Endothelial cell of umbilical vein (primary cell): ENCODE results near the gene PPEF2. TPM values are rescaled to one million over a fixed set of nuclear protein-coding genes. Genes with fewer than 3 reads are reported as not detected.

Source experiments
- BruUV-seq: library from RNA; stranded (reverse); fragments of 400-500 nt; replicated peaks from 2 replicates; lab custom pipeline; 2021; lab: Mats Ljungman, UMichigan
- CTCF ChIA-PET: fragments of 300-600, 350-600 bp; sonication (Branson Sonifier 250); formaldehyde crosslinking; loops from one replicate; lab custom pipeline; 2021; ENCODE audit warnings: antibody characterized with exemption, inconsistent platforms; lab: Charles Lee
- POLR2A ChIA-PET: fragments of 300-600, 350-600 bp; sonication (Branson Sonifier 250); formaldehyde crosslinking; loops from one replicate; lab custom pipeline; 2021; ENCODE audit warnings: antibody characterized with exemption, inconsistent platforms; lab: Charles Lee
- DNase-seq: peaks from one replicate; pipeline ENCODE4 v3.0.0-alpha.2; 2011; ENCODE audit warnings: low read depth, low spot score
- FAIRE-seq: peaks from 2 replicates; lab custom pipeline; 2011; peaks lifted over from hg19 to GRCh38; lab: Jason Lieb, UNC
- H2AFZ ChIP-seq: 2 replicates; pipeline ENCODE4 v1.6.0; 2012; ENCODE audit warnings: low read depth, low read length, control low read depth, inconsistent platforms
- H3K27ac ChIP-seq: 2 replicates; pipeline ENCODE4 v1.5.1; 2011; ENCODE audit warnings: low read depth, mild to moderate bottlenecking, control low read depth, low read length, moderate library complexity; ENCODE audit not compliant: insufficient read depth
- H3K27me3 ChIP-seq, 2 experiments: 2 replicates each; pipeline versions ENCODE4 v1.6.0 to v1.6.1; 2011; ENCODE audit warnings: low read length in 2 of 2, mixed read lengths in 1 of 2; ENCODE audit not compliant: control insufficient read depth in 2 of 2, insufficient read depth in 2 of 2
- H3K36me3 ChIP-seq, 2 experiments: 2 replicates in 1 of 2; 3 replicates in 1 of 2; pipeline ENCODE4 v1.5.1; 2011; ENCODE audit warnings: low read length in 2 of 2, mild to moderate bottlenecking in 1 of 2, moderate library complexity in 1 of 2; ENCODE audit not compliant: control insufficient read depth in 2 of 2, insufficient read depth in 2 of 2; ENCODE audit errors: extremely low read depth in 1 of 2
- H3K4me1 ChIP-seq: 3 replicates; pipeline ENCODE4 v1.5.1; 2011; ENCODE audit warnings: mild to moderate bottlenecking, low read length; ENCODE audit not compliant: control insufficient read depth, insufficient read depth; ENCODE audit errors: extremely low read depth
- H3K4me2 ChIP-seq: 2 replicates; pipeline ENCODE4 v1.6.1; 2011; ENCODE audit warnings: low read length, control low read depth, mixed read lengths; ENCODE audit not compliant: insufficient read depth
- H3K4me3 ChIP-seq, 3 experiments: fragments of 200-600 bp in 1 of 3; sonication (generic), shearing (Covaris generic) in 1 of 3; replicated peaks in 1 of 3; 2 replicates each; pipeline ENCODE4 v1.5.1; 2011 to 2016; ENCODE audit warnings: control low read depth in 3 of 3, low read length in 3 of 3, mild to moderate bottlenecking in 2 of 3, inconsistent platforms in 1 of 3, low read depth in 1 of 3, moderate library complexity in 1 of 3; ENCODE audit not compliant: insufficient read depth in 1 of 3
- H3K79me2 ChIP-seq: 2 replicates; pipeline ENCODE4 v1.6.0; 2012; ENCODE audit warnings: low read length, inconsistent platforms; ENCODE audit not compliant: control insufficient read depth, insufficient read depth
- H3K9ac ChIP-seq: replicated peaks from 2 replicates; pipeline ENCODE3; 2011; ENCODE audit warnings: low read length, control low read depth; ENCODE audit not compliant: insufficient read depth; ENCODE audit errors: extremely low read depth
- H3K9me1 ChIP-seq: replicated peaks from 3 replicates; pipeline ENCODE4 v1.6.0; 2011; ENCODE audit warnings: mild to moderate bottlenecking, low read length; ENCODE audit not compliant: control insufficient read depth, insufficient read depth; ENCODE audit errors: extremely low read depth
- H3K9me3 ChIP-seq: replicated peaks from 2 replicates; pipeline ENCODE4 v1.5.1; 2012; ENCODE audit warnings: low read length, inconsistent platforms; ENCODE audit not compliant: control insufficient read depth, insufficient read depth
- H4K20me1 ChIP-seq: replicated peaks from 2 replicates; pipeline ENCODE3; 2011; ENCODE audit warnings: mild to moderate bottlenecking, low read length; ENCODE audit not compliant: control insufficient read depth, insufficient read depth; ENCODE audit errors: extremely low read depth
- CTCF ChIP-seq, 2 donors: IDR thresholded peaks; 1 replicate in 1 of 2; 2 replicates in 1 of 2; pipeline ENCODE4 v1.5.1; 2011; ENCODE audit warnings: low read length in 2 of 2, mild to moderate bottlenecking in 2 of 2, moderate library complexity in 2 of 2, control low read depth in 1 of 2, inconsistent platforms in 1 of 2, low read depth in 1 of 2; ENCODE audit not compliant: insufficient read depth in 1 of 2; ENCODE audit errors: extremely low read depth in 1 of 2
- EZH2 ChIP-seq: IDR thresholded peaks from 2 replicates; pipeline ENCODE4 v1.6.1; 2012; ENCODE audit warnings: borderline replicate concordance, low read depth, mild to moderate bottlenecking, moderate library complexity, low read length, inconsistent platforms; ENCODE audit not compliant: severe bottlenecking
- FOS ChIP-seq: IDR thresholded peaks from 2 replicates; pipeline ENCODE4 v1.6.1; 2011; ENCODE audit warnings: mild to moderate bottlenecking, low read length, moderate library complexity, borderline replicate concordance; ENCODE audit not compliant: insufficient read depth
- GATA2 ChIP-seq: IDR thresholded peaks from 2 replicates; pipeline ENCODE4 v1.7.0; 2011; ENCODE audit warnings: low read depth, mild to moderate bottlenecking, moderate library complexity, mixed read lengths, low read length; ENCODE audit not compliant: insufficient read length, insufficient read depth
- JUN ChIP-seq: IDR thresholded peaks from 2 replicates; pipeline ENCODE4 v1.6.1; 2011; ENCODE audit warnings: borderline replicate concordance, low read depth; ENCODE audit not compliant: insufficient read length, insufficient read depth
- MAX ChIP-seq: IDR thresholded peaks from 2 replicates; pipeline ENCODE4 v1.6.1; 2011; ENCODE audit not compliant: insufficient read depth, insufficient read length
- MYC ChIP-seq: IDR thresholded peaks from one replicate; pipeline ENCODE4 v1.6.1; 2011; ENCODE audit warnings: mild to moderate bottlenecking, low read depth, low read length
- POLR2A ChIP-seq: IDR thresholded peaks from 2 replicates; pipeline ENCODE4 v1.6.1; 2012; ENCODE audit warnings: low read depth, mild to moderate bottlenecking, control low read depth, low read length
- POLR2AphosphoS5 ChIP-seq: IDR thresholded peaks from 2 replicates; pipeline ENCODE4 v1.6.1; 2012; ENCODE audit warnings: low read depth, mild to moderate bottlenecking, control low read depth, low read length, moderate library complexity; ENCODE audit not compliant: insufficient read depth
- dilution Hi-C: fragments of 300-500 bp; cut with MboI; formaldehyde crosslinking; loops from one replicate; pipeline ENCODE4 v1.15.0; 2019; ENCODE audit warnings: low sequenced_read_pairs; ENCODE audit not compliant: extremely low pct_ligation_motif_present
- intact Hi-C: fragments of 100-400 bp; cut with micrococcal nuclease; formaldehyde crosslinking; loops from one replicate; pipeline ENCODE4 v1.10.0; 2022
- polyA plus RNA-seq, 4 experiments: library from polyadenylated mRNA; depleted of rRNA in 3 of 4; stranded (reverse) in 3 of 4; unstranded in 1 of 4; fragments of >200 nt; gene quantifications; 2 replicates each; pipeline versions ENCODE4 v1.2.1 to v1.2.3, GENCODE V29; 2011 to 2012; ENCODE audit warnings: missing spikeins in 1 of 4
- total RNA-seq: library from RNA; stranded (reverse); gene quantifications from 2 replicates; pipeline ENCODE4 v1.2.3, GENCODE V29; 2021

The PPEF2 gene
- total and polyA plus RNA-seq, 2 donors (not counting 3 experiments of a cell fraction or from before 2014, with no cell fraction given), result 0.23 TPM; not detected in 1

GRCh38 chr4:75921910-75922309 is 19.7 kb upstream of the PPEF2 start:
- Histone ChIP-seq H3K9me3 (no peaks in the 10 kb centered on the region), H3K27ac (no peak overlapping the region), H3K4me2 (no peak overlapping the region), H3K9me1 (no peaks in the 10 kb centered on the region), H3K4me3 (no peak overlapping the region), H3K79me2 (no peaks in the 10 kb centered on the region), H2AFZ (no peak overlapping the region), H3K36me3 (peaks cover 0 to 2% of the 10 kb centered on the region in 2 experiments), H3K4me1 (no peaks in the 10 kb centered on the region), H4K20me1 (no peaks in the 10 kb centered on the region), H3K9ac (no peak overlapping the region), H3K27me3 (no peaks in the 10 kb centered on the region)
- dilution Hi-C loops (no loop called here), intact Hi-C loops (no loop called here)
- POLR2A ChIA-PET, result no interaction called here
- FAIRE-seq (no peak), DNase-seq (no peak)
- no TSS peak for BruUV-seq
- CTCF ChIA-PET, result interaction anchor here (2.0 kb wide), 1 partner anchor 26 kb away, joined by 8 read pairs; no protein-coding TSS in a partner anchor
- no peak for TF ChIP-seq MAX
- TF ChIP-seq POLR2A, result no peak
- TF ChIP-seq CTCF (IDR thresholded peaks at IDR 0.05; ENCODE audit: extremely low read depth in 1 of 2, insufficient read depth in 1 of 2, low read depth in 1 of 2, low read length in 2 of 2), result no peak
- TF ChIP-seq EZH2, result no peak
- no peak for TF ChIP-seq MYC
- no peak for TF ChIP-seq GATA2
- no peak for TF ChIP-seq FOS
- no peak for TF ChIP-seq JUN
- no peak for TF ChIP-seq POLR2AphosphoS5
